Upper lobe of left lung (tissue), 4 donors: ENCODE measurements around the gene ZNF766.

Experiments used
- POLR2A ChIP-seq, 4 donors: fragments of 450-650 bp; IDR thresholded peaks; one replicate each; pipeline ENCODE4 v1.5.1; 2016 to 2017; ENCODE audit warnings: antibody characterized with exemption in 4 of 4, mild to moderate bottlenecking in 2 of 4
- POLR2AphosphoS5 ChIP-seq, 2 donors: sonication (generic); formaldehyde crosslinking; IDR thresholded peaks; one replicate each; pipeline ENCODE4 v1.5.1; 2017; ENCODE audit warnings: antibody characterized with exemption in 2 of 2
- TF ChIP-seq, protein P1 (sequence below), 6 experiments: fragments of 450-650 bp in 4 of 6; fragments of 200-600 bp in 2 of 6; sonication (generic) in 2 of 6; IDR thresholded peaks; one replicate each; pipeline ENCODE4 v1.5.1; 2016 to 2019; ENCODE audit warnings: antibody characterized with exemption in 6 of 6

DNA sequence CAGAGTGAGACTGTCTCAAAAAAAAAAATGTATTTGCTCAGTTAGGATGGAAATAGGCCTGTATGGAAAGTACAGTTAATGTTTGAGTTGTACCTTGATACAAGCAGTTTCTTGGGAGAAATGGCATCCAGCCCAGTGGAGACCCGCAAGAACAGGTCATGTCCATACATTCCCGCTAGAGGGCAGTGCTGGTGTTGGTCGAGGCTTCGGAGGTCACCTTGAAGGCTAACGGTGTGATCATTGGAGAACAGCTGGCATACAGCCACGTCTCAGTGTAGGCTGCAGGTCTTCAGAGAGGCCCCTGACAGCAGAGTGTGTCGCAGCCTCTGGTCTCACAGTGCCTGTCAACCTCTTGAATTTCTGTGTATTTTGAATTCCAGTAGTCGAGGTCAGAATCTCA is 74.2 kb downstream of the ZNF766 start:
- TF ChIP-seq, protein P1, sequence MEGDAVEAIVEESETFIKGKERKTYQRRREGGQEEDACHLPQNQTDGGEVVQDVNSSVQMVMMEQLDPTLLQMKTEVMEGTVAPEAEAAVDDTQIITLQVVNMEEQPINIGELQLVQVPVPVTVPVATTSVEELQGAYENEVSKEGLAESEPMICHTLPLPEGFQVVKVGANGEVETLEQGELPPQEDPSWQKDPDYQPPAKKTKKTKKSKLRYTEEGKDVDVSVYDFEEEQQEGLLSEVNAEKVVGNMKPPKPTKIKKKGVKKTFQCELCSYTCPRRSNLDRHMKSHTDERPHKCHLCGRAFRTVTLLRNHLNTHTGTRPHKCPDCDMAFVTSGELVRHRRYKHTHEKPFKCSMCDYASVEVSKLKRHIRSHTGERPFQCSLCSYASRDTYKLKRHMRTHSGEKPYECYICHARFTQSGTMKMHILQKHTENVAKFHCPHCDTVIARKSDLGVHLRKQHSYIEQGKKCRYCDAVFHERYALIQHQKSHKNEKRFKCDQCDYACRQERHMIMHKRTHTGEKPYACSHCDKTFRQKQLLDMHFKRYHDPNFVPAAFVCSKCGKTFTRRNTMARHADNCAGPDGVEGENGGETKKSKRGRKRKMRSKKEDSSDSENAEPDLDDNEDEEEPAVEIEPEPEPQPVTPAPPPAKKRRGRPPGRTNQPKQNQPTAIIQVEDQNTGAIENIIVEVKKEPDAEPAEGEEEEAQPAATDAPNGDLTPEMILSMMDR (IDR thresholded peaks at IDR 0.05): peak; percentile 29 to 62 (median 52)
- TF ChIP-seq POLR2AphosphoS5 (IDR thresholded peaks at IDR 0.05) (no peak), POLR2A (IDR thresholded peaks at IDR 0.05) (no peak)
